GM19438 (cell line): Measurements from ENCODE around the gene LRP1.

Source experiments
- ATAC-seq: cut with Tn5 transposase; IDR thresholded peaks from one replicate; pipeline ENCODE4 v1.9.1; 2021; ENCODE audit warnings: low read depth; ENCODE audit not compliant: unreplicated experiment

Gene LRP1

GRCh38 chr12:57185906-57186508 lies 57.7 kb downstream of the LRP1 start:
- ATAC-seq = no peak

- ATAC-seq = no peak
Measured at GRCh38 chr12:57187222-57188089, 59.2 kb downstream of the LRP1 start.

GRCh38 chr12:57188090-57188425 lies 59.8 kb downstream of the LRP1 start:
- no peak for ATAC-seq

- no peak for ATAC-seq
Measured at GRCh38 chr12:57190037-57190436, 61.8 kb downstream of the LRP1 start.

- ATAC-seq = no peak
Measured at GRCh38 chr12:57190821-57191220, 62.5 kb downstream of the LRP1 start.

GRCh38 chr12:57191410-57191809 lies 63.1 kb downstream of the LRP1 start:
- ATAC-seq = no peak

GRCh38 chr12:57192920-57193319 lies 64.6 kb downstream of the LRP1 start:
- ATAC-seq = no peak

GRCh38 chr12:57193706-57194245 lies 65.5 kb downstream of the LRP1 start:
- no peak for ATAC-seq

- ATAC-seq = no peak
Measured at GRCh38 chr12:57194253-57194652, 66.0 kb downstream of the LRP1 start.

GRCh38 chr12:57195186-57195585 lies 66.9 kb downstream of the LRP1 start:
- ATAC-seq = no peak

- no peak for ATAC-seq
Measured at GRCh38 chr12:57195611-57196371, 67.5 kb downstream of the LRP1 start.

- ATAC-seq = no peak
Measured at GRCh38 chr12:57196439-57196838, 68.2 kb downstream of the LRP1 start.

- no peak for ATAC-seq
Measured at GRCh38 chr12:57196956-57197355, 68.7 kb downstream of the LRP1 start.

- ATAC-seq = no peak
Measured at GRCh38 chr12:57198329-57198728, 70.0 kb downstream of the LRP1 start.

- ATAC-seq = no peak
Measured at GRCh38 chr12:57199191-57199590, 70.9 kb downstream of the LRP1 start.

- no peak for ATAC-seq
Measured at GRCh38 chr12:57200497-57200896, 72.2 kb downstream of the LRP1 start.

GRCh38 chr12:57201219-57201618 lies 72.9 kb downstream of the LRP1 start:
- no peak for ATAC-seq

- no peak for ATAC-seq
Measured at GRCh38 chr12:57201631-57202030, 73.3 kb downstream of the LRP1 start.

GRCh38 chr12:57202321-57202720 lies 74.0 kb downstream of the LRP1 start:
- ATAC-seq = no peak

- ATAC-seq = no peak
Measured at GRCh38 chr12:57203201-57203600, 74.9 kb downstream of the LRP1 start.

- ATAC-seq = no peak
Measured at GRCh38 chr12:57203791-57204190, 75.5 kb downstream of the LRP1 start.
